ENCODE data around the gene RAB17. TPM values are rescaled to one million over a fixed set of nuclear protein-coding genes. Genes with fewer than 3 reads are reported as not detected.

Gene RAB17
- total and polyA plus RNA-seq, 10 of the 15 experiments (the other 5 are each of a cell fraction or from before 2014, with no cell fraction given), result 0.07 to 1.4 (median 0.28) TPM; not detected in 3

- ATAC-seq, result no peak
- Histone ChIP-seq H2AFZ (ENCODE audit: control insufficient read depth, low read depth, low read length) (no peak overlapping the region), H3K79me2 (ENCODE audit: control insufficient read depth, insufficient read depth, low read length) (no peaks in the 10 kb centered on the region), H3K36me3 (ENCODE audit: control insufficient read depth in 2 of 2, insufficient read depth in 2 of 2, low read length in 1 of 2) (no peaks in the 10 kb centered on the region), H4K20me1 (ENCODE audit: control insufficient read depth, insufficient read depth) (no peaks in the 10 kb centered on the region), H3K9ac (ENCODE audit: control insufficient read depth, insufficient read depth, low read length) (no peak overlapping the region), H3K4me1 (ENCODE audit: control insufficient read depth, insufficient read depth, low read length) (no peaks in the 10 kb centered on the region), H3K27me3 (replicated peaks in 1 of 2; ENCODE audit: control insufficient read depth in 2 of 2, insufficient read depth in 2 of 2, low read length in 1 of 2) (peaks cover 10 to 11% of the 10 kb centered on the region in 2 experiments; a peak in 3 of 4 replicates), H3K9me3 (replicated peaks; ENCODE audit: control insufficient read depth, insufficient read depth, low read length) (no peaks in the 10 kb centered on the region), H3K4me2 (ENCODE audit: control insufficient read depth, insufficient read depth) (no peak overlapping the region), H3K4me3 (no peak overlapping the region), H3K27ac (ENCODE audit: control insufficient read depth, insufficient read depth) (no peak overlapping the region)
- RAD21 ChIA-PET (ENCODE audit: unreplicated experiment), result no interaction called here
- SMC1A ChIA-PET (ENCODE audit: uncharacterized antibody, unreplicated experiment), result interaction anchor here (0.6 kb wide), 1 partner anchor 67 kb away, joined by 3 read pairs; no protein-coding TSS in a partner anchor
- intact Hi-C loops (cut with micrococcal nuclease; ENCODE audit: unreplicated experiment) (no loop called here), in situ Hi-C loops (cut with MboI) (no loop called here)
- CTCF ChIA-PET, result no interaction called here
- BruUV-seq (replicated peaks), result no TSS peak
- TF ChIP-seq GATAD2B (conservative IDR thresholded peaks at IDR 0.05; ENCODE audit: low read depth), result no peak
- no peak for TF ChIP-seq SMC3 (IDR thresholded peaks at IDR 0.05; ENCODE audit: borderline replicate concordance, low read length)
- no peak for TF ChIP-seq SMAD1 (IDR thresholded peaks at IDR 0.05; ENCODE audit: low read depth, partially characterized antibody)
- no peak for TF ChIP-seq TCF3 (IDR thresholded peaks at IDR 0.05; ENCODE audit: borderline replicate concordance, insufficient read depth, low read depth, low read length)
- no peak for TF ChIP-seq MTA2 (IDR thresholded peaks at IDR 0.05; ENCODE audit: low read depth)
- no peak for TF ChIP-seq NR2C1 (IDR thresholded peaks at IDR 0.05)
- POLR2A ChIA-PET, result interaction anchor here (0.6 kb wide), 1 partner anchor 263 kb away, joined by 7 read pairs; no protein-coding TSS in a partner anchor
- DNase-seq (ENCODE audit: low read depth, low spot score), result no peak
- 16% methylated on average over 8 of the region's 8 CpGs for WGBS (ENCODE audit: insufficient coverage, insufficient replicate concordance, low lambda C conversion rate, missing lambda C conversion rate)
- no peak for FAIRE-seq
Observed at GRCh38 chr2:237629739-237630138, 39.2 kb upstream of the RAB17 start.

DNA sequence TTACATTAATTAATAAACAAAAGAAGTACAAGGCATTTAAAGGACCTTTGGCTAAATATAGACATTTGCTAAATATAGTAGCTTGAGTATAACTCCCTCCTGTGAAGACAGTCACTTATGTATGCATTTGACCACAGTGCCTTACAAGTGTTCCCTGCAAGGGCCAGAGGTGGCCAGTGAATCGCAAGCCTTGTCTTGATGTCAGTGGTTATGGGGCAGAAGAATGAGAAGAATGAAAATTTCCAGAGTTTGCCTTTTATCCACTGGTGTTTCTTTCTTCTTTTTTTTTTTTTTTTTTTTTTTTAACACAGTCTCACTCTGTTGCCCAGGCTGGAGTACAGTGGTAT, 38.6 kb upstream of the RAB17 start:
- BruUV-seq (replicated peaks), result no TSS peak
- ChIA-PET RAD21 (ENCODE audit: unreplicated experiment) (no interaction called here), CTCF (no interaction called here), SMC1A (ENCODE audit: uncharacterized antibody, unreplicated experiment) (interaction anchor here (0.6 kb wide), 1 partner anchor 67 kb away, joined by 3 read pairs; no protein-coding TSS in a partner anchor), POLR2A (no interaction called here)
- intact Hi-C loops (cut with micrococcal nuclease; ENCODE audit: unreplicated experiment) (no loop called here), in situ Hi-C loops (cut with MboI) (no loop called here)
- Histone ChIP-seq H3K4me1 (ENCODE audit: control insufficient read depth, insufficient read depth, low read length) (no peaks in the 10 kb centered on the region), H3K4me2 (ENCODE audit: control insufficient read depth, insufficient read depth) (no peak overlapping the region), H3K27ac (ENCODE audit: control insufficient read depth, insufficient read depth) (no peak overlapping the region), H4K20me1 (ENCODE audit: control insufficient read depth, insufficient read depth) (no peaks in the 10 kb centered on the region), H2AFZ (ENCODE audit: control insufficient read depth, low read depth, low read length) (no peak overlapping the region), H3K36me3 (ENCODE audit: control insufficient read depth in 2 of 2, insufficient read depth in 2 of 2, low read length in 1 of 2) (no peaks in the 10 kb centered on the region), H3K79me2 (ENCODE audit: control insufficient read depth, insufficient read depth, low read length) (no peaks in the 10 kb centered on the region), H3K27me3 (replicated peaks in 1 of 2; ENCODE audit: control insufficient read depth in 2 of 2, insufficient read depth in 2 of 2, low read length in 1 of 2) (peaks cover 10 to 11% of the 10 kb centered on the region in 2 experiments; a peak in 3 of 4 replicates), H3K4me3 (no peak overlapping the region), H3K9me3 (replicated peaks; ENCODE audit: control insufficient read depth, insufficient read depth, low read length) (no peaks in the 10 kb centered on the region), H3K9ac (ENCODE audit: control insufficient read depth, insufficient read depth, low read length) (no peak overlapping the region)
- WGBS (ENCODE audit: insufficient coverage, insufficient replicate concordance, low lambda C conversion rate, missing lambda C conversion rate), result 96% methylated on average over 1 of the region's 1 CpG
- DNase-seq (ENCODE audit: low read depth, low spot score) (no peak), ATAC-seq (no peak), FAIRE-seq (no peak)
- TF ChIP-seq CBX3 (IDR thresholded peaks at IDR 0.05; ENCODE audit: borderline replicate concordance, low read depth) (no peak), TBL1XR1 (IDR thresholded peaks at IDR 0.05; ENCODE audit: low read depth, low read length) (no peak), FOS (IDR thresholded peaks at IDR 0.05; ENCODE audit: borderline replicate concordance, extremely low read depth, insufficient read length) (no peak), ZNF274 (IDR thresholded peaks at IDR 0.05; ENCODE audit: insufficient read depth, insufficient read length) (no peak), POLR2A (IDR thresholded peaks at IDR 0.05; ENCODE audit: low read depth, low read length) (no peak), MEF2A (IDR thresholded peaks at IDR 0.05; ENCODE audit: insufficient read depth, low read depth, low read length) (no peak), CEBPB (IDR thresholded peaks at IDR 0.05; ENCODE audit: borderline replicate concordance in 1 of 2, low read depth in 2 of 2, low read length in 2 of 2) (no peak)
- TF ChIP-seq, protein P1, sequence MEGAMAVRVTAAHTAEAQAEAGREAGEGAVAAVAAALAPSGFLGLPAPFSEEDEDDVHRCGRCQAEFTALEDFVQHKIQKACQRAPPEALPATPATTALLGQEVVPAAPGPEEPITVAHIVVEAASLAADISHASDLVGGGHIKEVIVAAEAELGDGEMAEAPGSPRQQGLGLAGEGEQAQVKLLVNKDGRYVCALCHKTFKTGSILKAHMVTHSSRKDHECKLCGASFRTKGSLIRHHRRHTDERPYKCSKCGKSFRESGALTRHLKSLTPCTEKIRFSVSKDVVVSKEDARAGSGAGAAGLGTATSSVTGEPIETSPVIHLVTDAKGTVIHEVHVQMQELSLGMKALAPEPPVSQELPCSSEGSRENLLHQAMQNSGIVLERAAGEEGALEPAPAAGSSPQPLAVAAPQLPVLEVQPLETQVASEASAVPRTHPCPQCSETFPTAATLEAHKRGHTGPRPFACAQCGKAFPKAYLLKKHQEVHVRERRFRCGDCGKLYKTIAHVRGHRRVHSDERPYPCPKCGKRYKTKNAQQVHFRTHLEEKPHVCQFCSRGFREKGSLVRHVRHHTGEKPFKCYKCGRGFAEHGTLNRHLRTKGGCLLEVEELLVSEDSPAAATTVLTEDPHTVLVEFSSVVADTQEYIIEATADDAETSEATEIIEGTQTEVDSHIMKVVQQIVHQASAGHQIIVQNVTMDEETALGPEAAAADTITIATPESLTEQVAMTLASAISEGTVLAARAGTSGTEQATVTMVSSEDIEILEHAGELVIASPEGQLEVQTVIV (IDR thresholded peaks at IDR 0.05; ENCODE audit: borderline replicate concordance, partially characterized antibody), result no peak
- TF ChIP-seq, protein P2, sequence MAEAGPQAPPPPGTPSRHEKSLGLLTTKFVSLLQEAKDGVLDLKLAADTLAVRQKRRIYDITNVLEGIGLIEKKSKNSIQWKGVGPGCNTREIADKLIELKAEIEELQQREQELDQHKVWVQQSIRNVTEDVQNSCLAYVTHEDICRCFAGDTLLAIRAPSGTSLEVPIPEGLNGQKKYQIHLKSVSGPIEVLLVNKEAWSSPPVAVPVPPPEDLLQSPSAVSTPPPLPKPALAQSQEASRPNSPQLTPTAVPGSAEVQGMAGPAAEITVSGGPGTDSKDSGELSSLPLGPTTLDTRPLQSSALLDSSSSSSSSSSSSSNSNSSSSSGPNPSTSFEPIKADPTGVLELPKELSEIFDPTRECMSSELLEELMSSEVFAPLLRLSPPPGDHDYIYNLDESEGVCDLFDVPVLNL (IDR thresholded peaks at IDR 0.05; ENCODE audit: low read depth, low read length), result no peak
- TF ChIP-seq, protein P3, sequence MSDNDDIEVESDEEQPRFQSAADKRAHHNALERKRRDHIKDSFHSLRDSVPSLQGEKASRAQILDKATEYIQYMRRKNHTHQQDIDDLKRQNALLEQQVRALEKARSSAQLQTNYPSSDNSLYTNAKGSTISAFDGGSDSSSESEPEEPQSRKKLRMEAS (IDR thresholded peaks at IDR 0.05; ENCODE audit: low read depth, low read length), result no peak

All from GM12878 (cell line).